ENCODE data around the gene OAF. TPM values are rescaled to one million over a fixed set of nuclear protein-coding genes. Genes with fewer than 3 reads are reported as not detected.

The OAF gene
- total RNA-seq, 2 experiments from 2014 or later = 5.3 TPM

- CTCF ChIA-PET = interaction anchor here (0.7 to 13.9 kb wide), 9 partner anchors 14 to 72 kb away, joined by 3 to 344 read pairs (median 4); partner anchors contain the start of gene OAF
- H3K36me3 Mint-ChIP-seq (ENCODE audit: low read depth) = no peaks in the 10 kb centered on the region
- H3K27ac Mint-ChIP-seq = no peak overlapping the region
- peak; percentile 38 for DNase-seq
- POLR2A ChIA-PET = interaction anchor here (0.6 kb wide), 1 partner anchor 72 kb away, joined by 3 read pairs; no protein-coding TSS in a partner anchor
- no peak for ATAC-seq
- no peaks in the 10 kb centered on the region for H3K9me3 Mint-ChIP-seq (ENCODE audit: insufficient read depth)
- H3K4me1 Mint-ChIP-seq (ENCODE audit: low read depth) = peaks cover 11% of the 10 kb centered on the region
- H3K4me3 Mint-ChIP-seq = no peak overlapping the region
- peaks cover 11% of the 10 kb centered on the region for H3K27me3 Mint-ChIP-seq (ENCODE audit: low read depth)
These were observed 18.9 kb downstream of the OAF start for GRCh38 chr11:120229451-120230424.

GRCh38 chr11:120230433-120231071 lies 19.7 kb downstream of the OAF start:
- no peak overlapping the region for H3K4me3 Mint-ChIP-seq
- no peaks in the 10 kb centered on the region for H3K36me3 Mint-ChIP-seq (ENCODE audit: low read depth)

GRCh38 chr11:120231963-120232362 lies 21.1 kb downstream of the OAF start:
- peaks cover 5% of the 10 kb centered on the region for H3K4me1 Mint-ChIP-seq (ENCODE audit: low read depth)
- CTCF ChIA-PET = interaction anchor here (0.6 to 13.9 kb wide), 2 partner anchors 69 to 911 kb away, joined by 3 to 344 read pairs; no protein-coding TSS in a partner anchor
- no peak for DNase-seq
- no peaks in the 10 kb centered on the region for H3K36me3 Mint-ChIP-seq (ENCODE audit: low read depth)
- POLR2A ChIA-PET = no interaction called here
- ATAC-seq = no peak
- H3K27me3 Mint-ChIP-seq (ENCODE audit: low read depth) = peaks cover 29% of the 10 kb centered on the region
- no peaks in the 10 kb centered on the region for H3K9me3 Mint-ChIP-seq (ENCODE audit: insufficient read depth)
- no peak overlapping the region for H3K4me3 Mint-ChIP-seq
- no peak overlapping the region for H3K27ac Mint-ChIP-seq

More at GRCh38 chr11:120230433-120231071, 19.7 kb downstream of the OAF start:
- POLR2A ChIA-PET = no interaction called here
- DNase-seq (no peak), ATAC-seq (no peak)
- Mint-ChIP-seq H3K27ac (no peak overlapping the region), H3K4me1 (ENCODE audit: low read depth) (peaks cover 5% of the 10 kb centered on the region), H3K9me3 (ENCODE audit: insufficient read depth) (no peaks in the 10 kb centered on the region), H3K27me3 (ENCODE audit: low read depth) (peaks cover 16% of the 10 kb centered on the region)
- CTCF ChIA-PET = interaction anchor here (1.4 to 13.9 kb wide), 4 partner anchors 13 to 71 kb away, joined by 3 to 344 read pairs (median 34); no protein-coding TSS in a partner anchor

- DNase-seq = no peak
- Mint-ChIP-seq H3K4me1 (ENCODE audit: low read depth) (peaks cover 5% of the 10 kb centered on the region), H3K27me3 (ENCODE audit: low read depth) (peaks cover 41% of the 10 kb centered on the region), H3K9me3 (ENCODE audit: insufficient read depth) (no peaks in the 10 kb centered on the region), H3K4me3 (no peak overlapping the region), H3K27ac (no peak overlapping the region), H3K36me3 (ENCODE audit: low read depth) (no peaks in the 10 kb centered on the region)
- no peak for ATAC-seq
- POLR2A ChIA-PET = no interaction called here
- CTCF ChIA-PET = interaction anchor here (0.9 to 13.9 kb wide), 5 partner anchors 14 to 68 kb away, joined by 3 to 344 read pairs (median 5); no protein-coding TSS in a partner anchor
These were observed 22.5 kb downstream of the OAF start for GRCh38 chr11:120233207-120233803.

- Mint-ChIP-seq H3K36me3 (ENCODE audit: low read depth) (no peaks in the 10 kb centered on the region), H3K9me3 (ENCODE audit: insufficient read depth) (no peaks in the 10 kb centered on the region), H3K27me3 (ENCODE audit: low read depth) (peaks cover 52% of the 10 kb centered on the region), H3K27ac (no peak overlapping the region), H3K4me3 (no peak overlapping the region), H3K4me1 (ENCODE audit: low read depth) (peaks cover 5% of the 10 kb centered on the region)
- CTCF ChIA-PET = interaction anchor here (1.0 to 13.9 kb wide), 11 partner anchors 10 to 88 kb away, joined by 3 to 344 read pairs (median 6); no protein-coding TSS in a partner anchor
- POLR2A ChIA-PET = interaction anchor here (1.6 kb wide), 1 partner anchor 65 kb away, joined by 3 read pairs; no protein-coding TSS in a partner anchor
- DNase-seq (peak; percentile 78), ATAC-seq (peak; percentile 82)
These were observed 24.3 kb downstream of the OAF start for GRCh38 chr11:120235024-120235628.

- H3K4me3 Mint-ChIP-seq = no peak overlapping the region
- ATAC-seq (no peak), DNase-seq (no peak)
- ChIA-PET POLR2A (interaction anchor here (0.8 kb wide), 1 partner anchor 12 kb away, joined by 3 read pairs; no protein-coding TSS in a partner anchor), CTCF (interaction anchor here (1.0 to 13.9 kb wide), 14 partner anchors 11 to 507 kb away, joined by 3 to 344 read pairs (median 5); partner anchors contain the start of gene NECTIN1)
- no peaks in the 10 kb centered on the region for H3K36me3 Mint-ChIP-seq (ENCODE audit: low read depth)
- peaks cover 8% of the 10 kb centered on the region for H3K4me1 Mint-ChIP-seq (ENCODE audit: low read depth)
- H3K9me3 Mint-ChIP-seq (ENCODE audit: insufficient read depth) = no peaks in the 10 kb centered on the region
- no peak overlapping the region for H3K27ac Mint-ChIP-seq
- peaks cover 65% of the 10 kb centered on the region for H3K27me3 Mint-ChIP-seq (ENCODE audit: low read depth)
These were observed 25.6 kb downstream of the OAF start for GRCh38 chr11:120236169-120237107.

- no peak for DNase-seq
- CTCF ChIA-PET = interaction anchor here (0.7 to 13.9 kb wide), 2 partner anchors 9 to 62 kb away, joined by 3 to 344 read pairs; no protein-coding TSS in a partner anchor
- H3K27ac Mint-ChIP-seq = no peak overlapping the region
- no peak overlapping the region for H3K4me3 Mint-ChIP-seq
- no peak for ATAC-seq
- peaks cover 76% of the 10 kb centered on the region for H3K27me3 Mint-ChIP-seq (ENCODE audit: low read depth)
- H3K9me3 Mint-ChIP-seq (ENCODE audit: insufficient read depth) = no peaks in the 10 kb centered on the region
- H3K4me1 Mint-ChIP-seq (ENCODE audit: low read depth) = peaks cover 11% of the 10 kb centered on the region
- no peaks in the 10 kb centered on the region for H3K36me3 Mint-ChIP-seq (ENCODE audit: low read depth)
- POLR2A ChIA-PET = no interaction called here
These were observed 28.3 kb downstream of the OAF start for GRCh38 chr11:120238968-120239620.

- Mint-ChIP-seq H3K36me3 (ENCODE audit: low read depth) (no peaks in the 10 kb centered on the region), H3K27me3 (ENCODE audit: low read depth) (peaks cover 78% of the 10 kb centered on the region), H3K9me3 (ENCODE audit: insufficient read depth) (no peaks in the 10 kb centered on the region), H3K4me1 (ENCODE audit: low read depth) (peaks cover 20% of the 10 kb centered on the region), H3K27ac (no peak within 1 kb of the TSS), H3K4me3 (no peak within 1 kb of the TSS)
- ATAC-seq (no peak), DNase-seq (no peak)
- ChIA-PET POLR2A (no interaction called here), CTCF (interaction anchor here (13.9 kb wide), 1 partner anchor 61 kb away, joined by 344 read pairs; no protein-coding TSS in a partner anchor)
These were observed 29.1 kb downstream of the OAF start, which contains the start of gene POU2F3 for GRCh38 chr11:120239713-120240640. TSS of gene POU2F3 (plus strand) at chr11:120240140. CDS start at chr11:120240344, 204 bp downstream.

GRCh38 chr11:120240866-120241265 lies 30.0 kb downstream of the OAF start:
- ChIA-PET POLR2A (no interaction called here), CTCF (interaction anchor here (13.9 kb wide), 1 partner anchor 61 kb away, joined by 344 read pairs; no protein-coding TSS in a partner anchor)
- no peaks in the 10 kb centered on the region for H3K9me3 Mint-ChIP-seq (ENCODE audit: insufficient read depth)
- ATAC-seq (no peak), DNase-seq (no peak)
- H3K4me3 Mint-ChIP-seq = no peak overlapping the region
- peaks cover 28% of the 10 kb centered on the region for H3K4me1 Mint-ChIP-seq (ENCODE audit: low read depth)
- no peak overlapping the region for H3K27ac Mint-ChIP-seq
- no peaks in the 10 kb centered on the region for H3K36me3 Mint-ChIP-seq (ENCODE audit: low read depth)
- peaks cover 79% of the 10 kb centered on the region for H3K27me3 Mint-ChIP-seq (ENCODE audit: low read depth)
